GM12873 (cell line): ENCODE data around the gene BSND.

Experiments
- CTCF ChIP-seq: IDR thresholded peaks from 2 replicates; pipeline ENCODE4 v1.5.1; 2012; ENCODE audit warnings: low read depth, mild to moderate bottlenecking, moderate library complexity, low read length, control low read depth; ENCODE audit not compliant: insufficient read depth; ENCODE audit errors: missing control alignments

BSND gene

DNA sequence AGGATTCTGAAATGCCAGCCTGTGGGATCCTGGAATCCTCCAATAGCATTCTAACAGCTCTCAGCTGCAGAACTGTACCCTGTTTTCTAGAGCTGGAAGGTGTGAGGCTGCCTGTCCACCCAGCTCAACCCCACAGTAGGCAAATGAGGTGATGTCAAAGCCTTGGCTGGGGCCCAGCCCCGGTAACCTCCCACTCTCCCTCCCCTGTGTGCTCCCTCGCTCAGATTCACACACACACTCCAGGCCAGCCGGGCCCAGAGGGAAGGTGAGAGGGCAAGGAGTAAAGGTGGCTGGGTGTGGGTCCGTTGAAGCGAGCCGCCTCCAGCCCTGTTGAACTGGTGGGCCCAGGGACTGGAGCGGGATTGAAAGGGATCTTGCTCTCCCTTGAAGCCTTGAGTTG is at the start of gene BSND:
TSS of gene BSND (plus strand) at position 257 of the 400 bp plus-strand sequence. CDS start 254 bp downstream, outside the sequence.
- no peak for TF ChIP-seq CTCF

DNA sequence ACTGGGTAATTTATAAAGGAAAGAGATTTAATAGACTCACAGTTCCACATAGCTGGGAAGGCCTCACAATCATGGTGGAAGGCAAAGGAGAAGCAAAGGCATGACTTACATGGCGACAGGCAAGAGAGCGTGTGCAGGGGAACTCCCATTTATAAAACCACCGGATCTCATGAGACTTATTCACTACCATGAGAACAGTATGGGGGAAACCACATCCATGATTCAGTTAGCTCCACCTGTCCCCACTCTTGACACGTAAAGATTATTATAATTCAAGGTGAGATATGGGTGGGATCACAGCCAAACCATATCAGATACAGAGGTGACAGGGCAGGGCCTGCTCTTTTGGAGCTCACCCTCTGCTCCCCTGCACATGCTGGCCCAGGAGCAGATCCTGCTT is 49.7 kb upstream of the BSND start:
- TF ChIP-seq CTCF: no peak

DNA sequence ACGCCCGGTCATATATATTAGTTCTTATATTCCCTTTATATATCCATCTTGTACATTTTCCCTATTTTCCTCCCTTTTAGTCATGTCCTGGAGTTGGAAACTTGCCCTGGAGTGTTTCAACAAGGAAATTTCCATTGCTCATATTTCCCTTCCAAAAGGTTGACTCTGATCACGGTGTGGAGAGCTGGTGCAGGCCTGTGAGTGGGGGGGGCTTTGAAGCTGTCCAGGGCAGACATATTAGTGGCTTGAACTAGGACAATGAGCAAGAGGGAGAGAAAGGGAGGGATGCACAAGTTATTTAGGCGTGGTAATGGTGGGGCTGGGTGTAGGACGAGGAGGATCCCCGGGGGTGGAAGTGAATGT is 48.7 kb upstream of the BSND start:
- no peak for TF ChIP-seq CTCF

DNA sequence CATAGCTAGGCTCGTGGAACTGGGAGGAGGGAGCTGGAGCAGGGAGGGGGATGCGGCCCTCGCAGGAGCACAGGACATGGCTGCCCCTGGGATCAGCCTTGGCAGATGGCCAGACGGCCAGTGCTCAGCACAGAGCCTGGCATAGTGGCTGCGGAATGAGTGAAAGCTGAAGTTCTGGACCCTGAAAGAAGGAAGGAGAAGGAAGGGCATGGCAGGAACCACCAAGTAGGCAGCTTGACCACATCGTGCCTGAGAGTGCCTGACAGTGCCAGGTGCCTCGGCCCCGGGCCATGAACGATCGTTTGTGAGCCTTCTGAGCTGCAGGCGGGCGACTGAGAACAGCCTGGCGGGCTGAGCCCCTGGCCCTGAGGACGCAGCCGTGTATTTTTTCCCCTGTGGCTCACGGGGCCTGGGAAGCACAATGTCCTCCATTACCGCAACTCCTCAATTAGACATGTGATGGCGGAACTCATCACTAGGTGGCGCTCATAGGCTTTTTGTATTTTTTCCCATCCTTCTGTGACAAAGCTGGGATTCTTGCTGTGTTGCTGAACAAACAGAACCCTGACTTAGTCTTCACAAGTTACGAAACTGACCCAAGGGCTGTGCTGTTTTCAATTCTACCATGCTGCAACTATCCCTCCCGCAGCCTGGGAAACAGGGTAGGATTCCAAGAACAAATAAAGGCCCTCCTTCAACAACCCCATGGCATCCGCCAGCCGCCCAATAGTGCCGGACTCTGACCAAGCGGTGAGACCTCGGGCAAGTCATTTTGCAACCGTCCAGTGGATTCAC is 48.2 kb upstream of the BSND start:
- TF ChIP-seq CTCF: peak; percentile 79

DNA sequence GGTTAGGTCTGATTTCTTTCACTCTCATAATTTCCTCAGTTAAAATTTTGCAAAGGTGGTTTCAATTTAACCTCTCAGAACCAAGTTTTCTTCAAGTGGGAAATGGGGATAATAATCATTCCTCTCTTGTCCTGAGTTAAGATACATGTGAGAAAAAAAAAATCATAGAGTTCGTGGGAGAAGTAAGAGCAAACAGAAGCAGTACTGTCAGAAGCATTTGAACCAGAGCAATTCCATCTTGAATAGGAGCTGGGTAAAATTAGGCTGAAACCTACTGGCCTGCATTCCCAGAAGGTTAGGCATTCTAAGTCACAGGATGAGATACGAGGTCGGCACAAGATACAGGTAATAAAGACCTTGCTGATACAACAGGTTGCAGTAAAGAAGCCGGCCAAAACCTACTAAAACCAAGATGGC is 46.9 kb upstream of the BSND start:
- no peak for TF ChIP-seq CTCF

- no peak for TF ChIP-seq CTCF
Observed at GRCh38 chr1:54952950-54953718, 45.6 kb upstream of the BSND start.

DNA sequence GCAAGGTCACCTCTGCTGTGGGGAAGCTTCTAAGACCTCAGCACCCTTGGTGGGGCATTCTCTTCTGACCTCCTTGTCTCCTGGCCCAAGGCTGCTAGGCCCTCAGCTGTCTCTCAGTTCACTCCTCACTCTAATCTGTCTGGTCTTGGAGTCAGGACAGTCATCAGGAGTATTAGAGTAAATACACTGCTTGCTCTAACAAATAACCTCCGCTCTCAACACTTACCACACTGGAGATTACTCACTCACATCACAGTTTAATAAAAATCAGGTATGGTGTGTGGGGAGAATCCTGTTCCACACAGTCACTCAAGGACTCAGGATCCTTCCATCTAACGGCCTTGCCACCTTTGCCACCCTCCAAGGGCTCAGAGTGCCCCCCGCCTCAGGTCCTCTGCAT is 44.9 kb upstream of the BSND start:
- no peak for TF ChIP-seq CTCF
